K562 (cell line): ENCODE results near the gene MAP4K1. TPM values are rescaled to one million over a fixed set of nuclear protein-coding genes. Genes with fewer than 3 reads are reported as not detected.

ENCODE experiments used
- ATAC-seq: fragments of 200-7000 bp; cut with Tn5 transposase; 3 replicates; pipeline ENCODE4 v1.9.1; 2020; ENCODE audit warnings: moderate library complexity
- BruUV-seq: library from RNA; stranded (reverse); fragments of 400-500 nt; replicated peaks from 2 replicates; lab custom pipeline; 2021; lab: Mats Ljungman, UMichigan
- CTCF ChIA-PET: fragments of 300-600 bp; formaldehyde crosslinking; extraction: SDS; loops from one replicate; lab custom pipeline; 2021; ENCODE audit warnings: low intra/inter-chr PET ratio; lab: Yijun Ruan, JAX
- POLR2A ChIA-PET: fragments of 300-600, 350-650 bp; sonication (Branson Sonifier 250); formaldehyde crosslinking; extraction: SDS; loops from one replicate; lab custom pipeline; 2021; ENCODE audit warnings: antibody characterized with exemption, inconsistent platforms; lab: Yijun Ruan, JAX
- DNase-seq, 4 experiments: peaks; one replicate each; pipeline versions ENCODE4 v3.0.0 to v3.0.0-alpha.2; 2011 to 2018; ENCODE audit warnings: low spot score in 3 of 4, mixed read lengths in 3 of 4; ENCODE audit errors: extremely low read depth in 1 of 4
- FAIRE-seq: peaks from 2 replicates; lab custom pipeline; 2011; peaks lifted over from hg19 to GRCh38; lab: Jason Lieb, UNC
- H2AFZ ChIP-seq: 2 replicates; pipeline ENCODE4 v1.6.0; 2011; ENCODE audit warnings: low read depth, low read length, control low read depth, inconsistent platforms
- H3K27ac ChIP-seq: fragments of 200-600 bp; 3 replicates; pipeline ENCODE4 v1.8.0; 2011; ENCODE audit warnings: low read depth, mild to moderate bottlenecking, control low read depth, inconsistent platforms, low read length, moderate library complexity, mixed read lengths; ENCODE audit errors: extremely low read depth
- H3K27me3 ChIP-seq, 2 experiments: fragments of 300-600 bp in 1 of 2; 2 replicates in 1 of 2; 3 replicates in 1 of 2; pipeline versions ENCODE4 v1.6.0 to v1.8.0; 2011; ENCODE audit warnings: inconsistent platforms in 2 of 2, low read length in 2 of 2, mild to moderate bottlenecking in 1 of 2, mixed read lengths in 1 of 2, moderate library complexity in 1 of 2; ENCODE audit not compliant: control insufficient read depth in 2 of 2, insufficient read depth in 2 of 2
- H3K36me3 ChIP-seq: fragments of 300-600 bp; 3 replicates; pipeline ENCODE4 v1.8.0; 2011; ENCODE audit warnings: mild to moderate bottlenecking, low read length, inconsistent platforms; ENCODE audit not compliant: control insufficient read depth, insufficient read depth
- H3K4me1 ChIP-seq, 2 experiments: fragments of 200-600 bp in 1 of 2; replicated peaks in 1 of 2; 2 replicates in 1 of 2; 3 replicates in 1 of 2; pipeline versions ENCODE4 v1.5.1 to v1.8.0; 2011; ENCODE audit warnings: inconsistent platforms in 2 of 2, low read length in 2 of 2, mild to moderate bottlenecking in 1 of 2, mixed read lengths in 1 of 2, moderate library complexity in 1 of 2; ENCODE audit not compliant: control insufficient read depth in 2 of 2, insufficient read depth in 2 of 2
- H3K4me2 ChIP-seq: 2 replicates; pipeline ENCODE4 v1.6.1; 2011; ENCODE audit warnings: low read length, control low read depth, inconsistent platforms, mixed read lengths; ENCODE audit not compliant: insufficient read depth
- H3K4me3 ChIP-seq: fragments of 200-600 bp; sonication (generic), shearing (Covaris generic); 2 replicates; pipeline ENCODE4 v1.5.1; 2016; ENCODE audit warnings: control low read depth, inconsistent platforms
- H3K79me2 ChIP-seq: fragments of 200-600 bp; 3 replicates; pipeline ENCODE4 v1.8.0; 2011; ENCODE audit warnings: low read length, inconsistent platforms; ENCODE audit not compliant: control insufficient read depth, insufficient read depth
- H3K9ac ChIP-seq, 2 experiments: 2 replicates each; pipeline versions ENCODE4 v1.6.0 to v1.6.1; 2011; ENCODE audit warnings: low read depth in 2 of 2, low read length in 2 of 2, control low read depth in 1 of 2, inconsistent platforms in 1 of 2, mild to moderate bottlenecking in 1 of 2, mixed read lengths in 1 of 2; ENCODE audit not compliant: insufficient read depth in 1 of 2
- H3K9me1 ChIP-seq: one replicate; pipeline ENCODE4 v1.6.0; 2011; ENCODE audit warnings: inconsistent platforms, mild to moderate bottlenecking, low read length, moderate library complexity; ENCODE audit not compliant: control insufficient read depth, insufficient read depth
- H3K9me3 ChIP-seq: replicated peaks from 2 replicates; pipeline ENCODE4 v1.5.1; 2011; ENCODE audit warnings: low read depth, low read length, inconsistent platforms; ENCODE audit not compliant: control insufficient read depth, insufficient read depth
- H4K20me1 ChIP-seq: replicated peaks from 2 replicates; pipeline ENCODE4 v1.6.1; 2011; ENCODE audit warnings: low read length, inconsistent platforms, mixed read lengths; ENCODE audit not compliant: control insufficient read depth, insufficient read depth
- CBFB ChIP-seq: sonication (generic); formaldehyde crosslinking; IDR thresholded peaks from 2 replicates; pipeline ENCODE4 v1.4.0; 2020; ENCODE audit warnings: mild to moderate bottlenecking, missing genetic modification reagents
- CBX2 ChIP-seq: fragments of 200-600 bp; sonication (generic); IDR thresholded peaks from one replicate; pipeline ENCODE4 v1.6.1; 2012; ENCODE audit warnings: mild to moderate bottlenecking, low read length, inconsistent platforms; ENCODE audit not compliant: insufficient read depth, poor library complexity, severe bottlenecking
- E4F1 ChIP-seq: fragments of 250-450 bp; sonication (Bioruptor Pico); IDR thresholded peaks from 2 replicates; pipeline ENCODE4 v1.5.0; 2021; ENCODE audit warnings: mild to moderate bottlenecking, borderline replicate concordance
- ELF2 ChIP-seq: fragments of 250-450 bp; sonication (Bioruptor Pico); IDR thresholded peaks from 2 replicates; pipeline ENCODE4 v1.5.0; 2021; ENCODE audit warnings: mild to moderate bottlenecking
- FUS ChIP-seq: fragments of 200-400 bp; formaldehyde crosslinking; optimal IDR thresholded peaks from 2 replicates; pipeline ENCODE3; 2017; ENCODE audit warnings: low read depth, low read length
- GATAD2B ChIP-seq: fragments of 450-650 bp; IDR thresholded peaks from 2 replicates; pipeline ENCODE4 v1.6.1; 2017; ENCODE audit warnings: mild to moderate bottlenecking, borderline replicate concordance
- SMAD4 ChIP-seq: fragments of 250-450 bp; sonication (Bioruptor Pico); conservative IDR thresholded peaks from 2 replicates; pipeline ENCODE4 v1.8.0; 2021; ENCODE audit warnings: inconsistent platforms, mild to moderate bottlenecking, moderate library complexity
- TGIF2 ChIP-seq: sonication (generic); formaldehyde crosslinking; IDR thresholded peaks from 2 replicates; pipeline ENCODE4 v1.8.1; 2022; ENCODE audit warnings: mild to moderate bottlenecking, missing genetic modification reagents, moderate library complexity
- TRIM25 ChIP-seq: fragments of 450-650 bp; IDR thresholded peaks from 2 replicates; pipeline ENCODE4 v1.7.0; 2016; ENCODE audit warnings: borderline replicate concordance
- ZNF140 ChIP-seq: fragments of 250-450 bp; sonication (Bioruptor Pico); IDR thresholded peaks from 2 replicates; pipeline ENCODE4 v1.8.0; 2021; ENCODE audit warnings: moderate library complexity, mild to moderate bottlenecking, inconsistent platforms
- ZSCAN32 ChIP-seq: fragments of 450-650 bp; formaldehyde crosslinking; IDR thresholded peaks from 2 replicates; pipeline ENCODE4 v1.4.0; 2020; ENCODE audit warnings: mild to moderate bottlenecking, moderate library complexity
- WGBS: fragments of 100-300 bp; shearing (Covaris generic); methylation state at CpG from one replicate; pipeline ENCODE4 v1.1.6; 2016; ENCODE audit warnings: low coverage, mixed read lengths; ENCODE audit not compliant: insufficient coverage; ENCODE audit errors: missing lambda C conversion rate; 5-methylcytosine and 5-hydroxymethylcytosine counted together
- in situ Hi-C: fragments of 300-500 bp; cut with MboI; formaldehyde crosslinking; loops from 4 replicates; pipeline ENCODE4 v1.15.0; 2018; ENCODE audit warnings: inconsistent platforms, mixed read lengths
- intact Hi-C: fragments of 100-400 bp; cut with micrococcal nuclease; formaldehyde crosslinking; loops from 2 replicates; pipeline ENCODE4 v1.14.2; 2022
- polyA plus RNA-seq, 8 experiments: library from polyadenylated mRNA; depleted of rRNA in 4 of 8; stranded (reverse) in 5 of 8; unstranded in 3 of 8; fragments of >200 nt; fragmentation: Nextera tagmentation in 2 of 8; fragmentation: Illumina TruSeq in 1 of 8; extraction: Ambion mirVana in 2 of 8; extraction: Trizol in 1 of 8; gene quantifications; 2 replicates each; pipeline versions ENCODE4 v1.2.1 to v1.2.3, GENCODE V29; 2011 to 2014; ENCODE audit warnings: inconsistent platforms in 1 of 8, missing spikeins in 1 of 8
- total RNA-seq, 7 experiments: library from RNA; depleted of rRNA in 6 of 7; stranded (reverse); fragments of >200 nt in 6 of 7; fragmentation: Illumina TruSeq in 2 of 7; extraction: Trizol in 2 of 7; gene quantifications; 2 replicates each; pipeline versions ENCODE4 v1.2.1 to v1.2.3, GENCODE V29; 2011 to 2021; ENCODE audit warnings: low replicate concordance in 1 of 7

MAP4K1 gene
- total and polyA plus RNA-seq, 9 of the 15 experiments (the other 6 are each of a cell fraction or from before 2014, with no cell fraction given): 0.14 to 3.2 (median 0.73) TPM; not detected in 1

GRCh38 chr19:38565691-38566105 is 52.1 kb downstream of the MAP4K1 start:
- TF ChIP-seq SMAD4: no peak
- TF ChIP-seq, all 486 proteins: peak for 0
- ChIA-PET POLR2A (no interaction called here), CTCF (no interaction called here)
- H3K9me1 ChIP-seq: no peaks in the 10 kb centered on the region
- intact Hi-C loops (no loop called here), in situ Hi-C loops (no loop called here)
- no peaks in the 10 kb centered on the region for H3K27me3 ChIP-seq
- H2AFZ ChIP-seq: no peak overlapping the region
- FAIRE-seq: no peak
- no peaks in the 10 kb centered on the region for H3K9me3 ChIP-seq
- no peak overlapping the region for H3K4me3 ChIP-seq
- WGBS: 90% methylated on average over 13 of the region's 21 CpGs
- H3K36me3 ChIP-seq: no peaks in the 10 kb centered on the region
- peaks cover 0 to 21% of the 10 kb centered on the region in 2 experiments; a peak in 2 of 5 replicates for H3K4me1 ChIP-seq
- ATAC-seq: no peak
- BruUV-seq: no TSS peak
- H3K9ac ChIP-seq: no peak overlapping the region
- H4K20me1 ChIP-seq: no peaks in the 10 kb centered on the region
- no peak overlapping the region for H3K27ac ChIP-seq
- no peak overlapping the region for H3K4me2 ChIP-seq
- DNase-seq: no peak
- H3K79me2 ChIP-seq: no peaks in the 10 kb centered on the region

GRCh38 chr19:38564981-38565690 is 52.6 kb downstream of the MAP4K1 start:
- 89% methylated on average over 11 of the region's 111 CpGs for WGBS
- H3K4me1 ChIP-seq: peaks cover 0 to 21% of the 10 kb centered on the region in 2 experiments; a peak in 2 of 5 replicates
- H3K4me3 ChIP-seq: no peak overlapping the region
- no peaks in the 10 kb centered on the region for H3K27me3 ChIP-seq
- in situ Hi-C loops (no loop called here), intact Hi-C loops (no loop called here)
- H3K36me3 ChIP-seq: no peaks in the 10 kb centered on the region
- BruUV-seq: no TSS peak
- H2AFZ ChIP-seq: no peak overlapping the region
- H3K9me1 ChIP-seq: no peaks in the 10 kb centered on the region
- H3K79me2 ChIP-seq: no peaks in the 10 kb centered on the region
- no peaks in the 10 kb centered on the region for H3K9me3 ChIP-seq
- H4K20me1 ChIP-seq: no peaks in the 10 kb centered on the region
- no peak overlapping the region for H3K27ac ChIP-seq
- ATAC-seq (no peak), FAIRE-seq (no peak), DNase-seq (no peak)
- no peak overlapping the region for H3K4me2 ChIP-seq
- ChIA-PET POLR2A (interaction anchor here (1.0 kb wide), 1 partner anchor 8 kb away, joined by 4 read pairs; no protein-coding TSS in a partner anchor), CTCF (no interaction called here)
- H3K9ac ChIP-seq: no peak overlapping the region
- TF ChIP-seq E4F1 (CRISPR knock-in tag) (no peak), ZNF140 (CRISPR knock-in tag) (no peak), TRIM25 (no peak), ZSCAN32 (CRISPR knock-in tag) (no peak), FUS (no peak), CBX2 (no peak), GATAD2B (no peak), CBFB (CRISPR knock-in tag) (no peak), ELF2 (no peak), TGIF2 (CRISPR knock-in tag) (no peak)
